IMR-90 (cell line): ENCODE results near the gene POTEI. TPM values are rescaled to one million over a fixed set of nuclear protein-coding genes. Genes with fewer than 3 reads are reported as not detected.
"Not testable (repeated sequence)": the region's sequence is repeated elsewhere in the genome, so short reads cannot be mapped to it uniquely, and the experiment has no call there.

Experiments used
- ATAC-seq: fragments of 200-7000 bp; cut with Tn5 transposase; 2 replicates; pipeline ENCODE4 v1.9.1; 2020; ENCODE audit warnings: low read depth, mild to moderate bottlenecking, moderate library complexity
- BruUV-seq: library from RNA; stranded (reverse); fragments of 400-500 nt; replicated peaks from 2 replicates; lab custom pipeline; 2021; lab: Mats Ljungman, UMichigan
- CTCF ChIA-PET: fragments of 300-600 bp; formaldehyde crosslinking; extraction: SDS; loops from one replicate; lab custom pipeline; 2021; ENCODE audit warnings: antibody characterized with exemption; lab: Yijun Ruan, JAX
- POLR2A ChIA-PET: fragments of 300-600 bp; sonication (Branson Sonifier 250); formaldehyde crosslinking; loops from one replicate; lab custom pipeline; 2022; ENCODE audit warnings: antibody characterized with exemption; ENCODE audit not compliant: unreplicated experiment; lab: Charles Lee
- DNase-seq: peaks from one replicate; pipeline ENCODE4 v3.0.0; 2013
- H2AFZ ChIP-seq: replicated peaks from 2 replicates; pipeline ENCODE3; 2013; ENCODE audit warnings: low read length, mild to moderate bottlenecking; ENCODE audit not compliant: poor library complexity
- H2AK5ac ChIP-seq: 2 replicates; pipeline ENCODE4 v1.6.1; 2013; ENCODE audit warnings: low read depth, low read length, inconsistent platforms
- H2AK9ac ChIP-seq: replicated peaks from 2 replicates; pipeline ENCODE3; 2013; ENCODE audit warnings: mild to moderate bottlenecking, low read depth, low read length, moderate library complexity; ENCODE audit not compliant: poor library complexity
- H2BK120ac ChIP-seq: 2 replicates; pipeline ENCODE4 v1.6.1; 2013; ENCODE audit warnings: low read depth, low read length, inconsistent platforms
- H2BK15ac ChIP-seq: 3 replicates; pipeline ENCODE4 v1.6.1; 2013; ENCODE audit warnings: low read depth, low read length, inconsistent platforms
- H2BK20ac ChIP-seq: 2 replicates; pipeline ENCODE4 v1.6.1; 2013; ENCODE audit warnings: low read depth, mild to moderate bottlenecking, inconsistent platforms, low read length, moderate library complexity
- H2BK5ac ChIP-seq: 2 replicates; pipeline ENCODE4 v1.6.1; 2013; ENCODE audit warnings: mild to moderate bottlenecking, low read depth, low read length, inconsistent platforms; ENCODE audit not compliant: poor library complexity, severe bottlenecking
- H3K14ac ChIP-seq: replicated peaks from 2 replicates; pipeline ENCODE4 v1.6.1; 2013; ENCODE audit warnings: low read depth, low read length, inconsistent platforms
- H3K18ac ChIP-seq: 2 replicates; pipeline ENCODE4 v1.6.1; 2013; ENCODE audit warnings: low read depth, low read length, control low read depth
- H3K23ac ChIP-seq: 2 replicates; pipeline ENCODE4 v1.6.1; 2013; ENCODE audit warnings: low read depth, low read length, inconsistent platforms
- H3K27ac ChIP-seq: 2 replicates; pipeline ENCODE4 v1.5.1; 2013; ENCODE audit warnings: mild to moderate bottlenecking, control low read depth, low read length; ENCODE audit not compliant: insufficient read depth
- H3K27me3 ChIP-seq: 2 replicates; pipeline ENCODE4 v1.6.1; 2013; ENCODE audit warnings: low read length; ENCODE audit not compliant: control insufficient read depth, insufficient read depth
- H3K36me3 ChIP-seq: 2 replicates; pipeline ENCODE4 v1.6.1; 2013; ENCODE audit warnings: low read length, mixed read lengths; ENCODE audit not compliant: control insufficient read depth, insufficient read depth
- H3K4ac ChIP-seq: 2 replicates; pipeline ENCODE4 v1.6.1; 2013; ENCODE audit warnings: low read depth, low read length, inconsistent platforms
- H3K4me1 ChIP-seq: 2 replicates; pipeline ENCODE4 v1.6.1; 2013; ENCODE audit warnings: low read length, mixed read lengths; ENCODE audit not compliant: control insufficient read depth, insufficient read depth
- H3K4me2 ChIP-seq: 2 replicates; pipeline ENCODE4 v1.6.1; 2013; ENCODE audit warnings: low read depth, mild to moderate bottlenecking, control low read depth, low read length, moderate library complexity
- H3K4me3 ChIP-seq: 2 replicates; pipeline ENCODE4 v1.5.1; 2013; ENCODE audit warnings: low read depth, mild to moderate bottlenecking, control low read depth, low read length, moderate library complexity; ENCODE audit not compliant: insufficient read depth
- H3K56ac ChIP-seq: 2 replicates; pipeline ENCODE4 v1.6.1; 2013; ENCODE audit warnings: low read length, inconsistent platforms; ENCODE audit not compliant: insufficient read depth; ENCODE audit errors: extremely low read depth
- H3K79me1 ChIP-seq, 2 experiments: 2 replicates each; pipeline ENCODE4 v1.6.1; 2013; ENCODE audit warnings: low read length in 2 of 2, inconsistent platforms in 1 of 2, low read depth in 1 of 2
- H3K9ac ChIP-seq: 2 replicates; pipeline ENCODE4 v1.6.1; 2013; ENCODE audit warnings: low read depth, low read length, control low read depth
- H3K9me1 ChIP-seq: 2 replicates; pipeline ENCODE4 v1.6.1; 2013; ENCODE audit warnings: low read length, inconsistent platforms; ENCODE audit not compliant: insufficient read depth
- H3K9me3 ChIP-seq: 2 replicates; pipeline ENCODE4 v1.6.1; 2013; ENCODE audit warnings: low read length; ENCODE audit not compliant: control insufficient read depth, insufficient read depth
- H4K20me1 ChIP-seq: 2 replicates; pipeline ENCODE4 v1.6.1; 2013; ENCODE audit warnings: low read length, inconsistent platforms; ENCODE audit not compliant: insufficient read depth
- H4K5ac ChIP-seq: 2 replicates; pipeline ENCODE4 v1.6.1; 2013; ENCODE audit warnings: mild to moderate bottlenecking, low read depth, low read length, control low read depth
- H4K8ac ChIP-seq, 2 experiments: 2 replicates each; pipeline ENCODE4 v1.6.1; 2013; ENCODE audit warnings: low read depth in 2 of 2, low read length in 2 of 2, control low read depth in 1 of 2, inconsistent platforms in 1 of 2
- H4K91ac ChIP-seq: 2 replicates; pipeline ENCODE4 v1.6.1; 2013; ENCODE audit warnings: low read depth, low read length, inconsistent platforms; ENCODE audit not compliant: insufficient read depth
- WGBS, 2 experiments: methylation state at CpG; one replicate each; pipeline versions ENCODE4 v1.1.5 to v1.1.7; 2013; ENCODE audit warnings: missing lambda C conversion rate in 2 of 2; ENCODE audit not compliant: insufficient read length in 1 of 2; ENCODE audit errors: extremely low coverage in 2 of 2; 5-methylcytosine and 5-hydroxymethylcytosine counted together
- dilution Hi-C: fragments of 300-500 bp; cut with HindIII; formaldehyde crosslinking; loops from one replicate; pipeline ENCODE4 v1.14.3; 2018; ENCODE audit warnings: low sequenced_read_pairs; ENCODE audit not compliant: unreplicated experiment
- in situ Hi-C: fragments of 300-500 bp; cut with MboI; formaldehyde crosslinking; loops from 3 replicates; pipeline ENCODE4 v1.14.3; 2019; ENCODE audit warnings: low sequenced_read_pairs, inconsistent platforms, mixed read lengths
- intact Hi-C: fragments of 100-400 bp; cut with micrococcal nuclease; formaldehyde crosslinking; loops from 2 replicates; pipeline ENCODE4 v1.10.0; 2022
- polyA plus RNA-seq, 3 experiments: library from polyadenylated mRNA; depleted of rRNA; stranded (reverse); fragments of >200 nt; gene quantifications; 2 replicates each; pipeline ENCODE4 v1.2.3, GENCODE V29; 2012; ENCODE audit warnings: low replicate concordance in 1 of 3
- total RNA-seq: library from RNA; depleted of rRNA; stranded (reverse); fragments of >200 nt; gene quantifications from 2 replicates; pipeline ENCODE4 v1.2.3, GENCODE V29; 2012

POTEI gene
- total and polyA plus RNA-seq, 2 of the 4 experiments (the other 2 are of a cell fraction), result not detected

DNA sequence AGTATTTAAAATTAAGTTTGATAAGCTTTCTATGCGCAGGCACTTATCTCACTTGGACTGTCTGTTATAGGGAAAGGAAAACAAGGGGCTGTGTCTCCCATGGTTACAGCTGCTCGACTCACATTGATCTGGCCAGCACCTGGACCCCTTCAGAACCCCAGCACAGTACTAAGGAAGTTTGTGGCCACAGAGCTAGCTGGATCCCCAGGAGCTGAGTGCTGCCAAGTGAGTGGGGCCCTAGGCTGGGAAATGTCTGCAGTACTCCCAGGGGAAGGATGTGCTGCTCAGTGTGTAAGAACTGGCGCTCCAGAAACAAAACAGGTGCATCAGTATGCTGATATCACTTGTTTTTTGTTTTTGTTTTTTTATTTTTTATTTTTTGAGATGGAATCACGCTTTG, 21.1 kb upstream of the POTEI start:
- H4K91ac ChIP-seq, CTCF ChIA-PET, H4K5ac ChIP-seq, H3K4me1 ChIP-seq, H3K14ac ChIP-seq, H3K9me1 ChIP-seq, H3K18ac ChIP-seq, H2BK120ac ChIP-seq, H2BK15ac ChIP-seq, H2BK20ac ChIP-seq, H2BK5ac ChIP-seq, dilution Hi-C loops, H3K4ac ChIP-seq, H2AK9ac ChIP-seq, H3K36me3 ChIP-seq, BruUV-seq, H4K8ac ChIP-seq, POLR2A ChIA-PET, H2AK5ac ChIP-seq, ATAC-seq, in situ Hi-C loops, H3K79me1 ChIP-seq, H4K20me1 ChIP-seq, H2AFZ ChIP-seq, H3K27ac ChIP-seq, H3K4me3 ChIP-seq, H3K23ac ChIP-seq, DNase-seq, intact Hi-C loops, H3K4me2 ChIP-seq, H3K9ac ChIP-seq, H3K27me3 ChIP-seq, H3K9me3 ChIP-seq, H3K56ac ChIP-seq: not testable (repeated sequence)
- no CpG with 5 or more reads among the region's 4 CpGs for WGBS, 2 experiments

DNA sequence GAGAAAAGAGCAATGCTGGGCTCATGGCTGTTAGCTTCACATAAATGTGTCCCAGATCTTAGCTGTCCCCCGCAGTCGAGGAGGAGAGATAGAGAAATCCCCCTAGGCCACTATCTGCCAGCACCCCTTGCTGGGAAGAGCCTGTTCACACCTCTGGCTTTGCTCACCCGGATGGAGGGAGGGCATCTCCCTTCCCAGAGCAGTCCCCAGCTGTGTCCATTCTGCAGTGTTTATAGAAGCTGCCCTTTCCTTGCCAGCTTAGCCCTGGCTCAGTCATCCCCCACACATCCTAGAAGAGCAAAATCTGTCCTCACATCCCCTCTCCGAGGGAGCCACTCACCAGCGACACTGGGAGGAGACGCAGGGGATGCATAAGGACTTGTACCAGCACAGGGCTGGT, 20.4 kb upstream of the POTEI start:
- H4K8ac ChIP-seq, H3K9me1 ChIP-seq, H3K4ac ChIP-seq, H3K18ac ChIP-seq, H2AK5ac ChIP-seq, H3K27ac ChIP-seq, BruUV-seq, H2BK120ac ChIP-seq, H2BK5ac ChIP-seq, H3K27me3 ChIP-seq, H3K9ac ChIP-seq, H3K36me3 ChIP-seq, H3K14ac ChIP-seq, H3K4me2 ChIP-seq, H4K20me1 ChIP-seq, H2AFZ ChIP-seq, H3K56ac ChIP-seq, H3K23ac ChIP-seq, dilution Hi-C loops, H3K9me3 ChIP-seq, intact Hi-C loops, H2BK15ac ChIP-seq, H4K5ac ChIP-seq, CTCF ChIA-PET, DNase-seq, H4K91ac ChIP-seq, H3K79me1 ChIP-seq, in situ Hi-C loops, ATAC-seq, H3K4me3 ChIP-seq, H3K4me1 ChIP-seq, POLR2A ChIA-PET, H2AK9ac ChIP-seq, H2BK20ac ChIP-seq: not testable (repeated sequence)
- WGBS, 2 experiments, result no CpG with 5 or more reads among the region's 6 CpGs
